ENCODE data around the gene EHMT1.
A peak's percentile ranks its signal among the peaks of the same experiment; 100 is the strongest.
"Not testable (repeated sequence)": the region's sequence is repeated elsewhere in the genome, so short reads cannot be mapped to it uniquely, and the experiment has no call there.

Gene EHMT1

DNA sequence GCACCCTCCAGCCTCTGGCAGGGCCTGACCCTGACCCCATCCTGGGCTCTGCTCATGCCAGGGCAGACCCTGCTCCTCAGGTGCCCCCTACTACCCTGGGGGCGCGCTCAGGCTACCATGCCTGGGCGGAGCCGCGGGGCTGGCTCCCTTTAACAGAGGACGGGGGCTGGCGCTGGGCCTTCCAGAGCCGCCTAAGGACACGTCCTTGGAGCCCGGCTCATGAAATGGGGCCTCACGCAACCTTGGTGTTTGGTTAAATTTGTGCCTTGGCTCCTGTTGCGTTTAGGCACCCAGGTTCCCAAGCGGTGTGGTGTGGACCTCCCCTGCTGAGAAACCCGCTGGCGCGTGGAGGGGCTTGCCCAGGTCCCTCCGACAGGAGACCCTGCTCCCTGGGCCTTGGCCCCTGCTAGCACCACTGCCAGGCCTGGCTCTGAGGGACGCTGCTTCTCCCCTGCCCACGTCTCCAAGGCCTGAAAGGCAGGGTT is 3.4 kb upstream of the EHMT1 start:
- no peak for DNase-seq

DNA sequence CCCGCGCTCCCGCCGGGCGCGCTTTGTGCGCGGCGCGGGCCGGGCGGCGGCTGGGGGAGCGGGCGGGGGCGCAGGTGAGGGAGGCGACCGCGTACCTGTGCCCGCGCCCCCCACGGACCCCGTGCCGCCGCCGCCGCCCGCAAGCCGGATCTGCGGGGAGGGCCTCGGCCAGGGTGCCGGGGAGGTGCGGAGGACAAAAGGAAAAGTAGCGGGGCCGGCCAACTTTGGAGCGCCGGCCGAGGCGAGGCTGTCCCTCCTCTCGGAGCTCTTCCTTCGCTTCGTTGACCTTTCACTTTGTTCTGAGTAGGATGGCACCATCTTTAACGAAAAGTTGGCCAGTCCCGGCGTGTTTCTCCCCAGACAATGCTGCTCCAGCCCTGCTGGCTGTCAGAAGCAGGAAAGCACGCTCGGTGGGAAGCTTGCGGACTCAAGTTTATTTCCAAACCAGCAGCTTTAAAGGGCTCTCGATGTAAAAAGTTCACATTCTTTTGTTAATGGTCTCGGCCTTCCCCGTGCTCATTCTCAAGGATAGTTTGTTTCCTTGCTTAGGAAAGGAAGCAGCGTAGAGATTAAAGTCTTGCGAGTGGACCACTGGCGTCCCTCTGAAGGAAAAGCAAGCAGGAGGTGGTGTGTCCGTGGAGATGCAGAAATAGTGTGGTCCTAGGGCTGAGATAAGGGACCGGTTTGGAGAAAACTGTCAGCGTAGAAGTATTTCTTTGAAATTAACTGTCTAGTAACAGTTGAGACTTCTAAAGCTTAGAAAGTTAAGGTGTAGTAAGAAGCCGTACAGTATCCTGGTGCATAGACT is 639 bp downstream of the EHMT1 start:
- DNase-seq = peak; percentile 74

DNA sequence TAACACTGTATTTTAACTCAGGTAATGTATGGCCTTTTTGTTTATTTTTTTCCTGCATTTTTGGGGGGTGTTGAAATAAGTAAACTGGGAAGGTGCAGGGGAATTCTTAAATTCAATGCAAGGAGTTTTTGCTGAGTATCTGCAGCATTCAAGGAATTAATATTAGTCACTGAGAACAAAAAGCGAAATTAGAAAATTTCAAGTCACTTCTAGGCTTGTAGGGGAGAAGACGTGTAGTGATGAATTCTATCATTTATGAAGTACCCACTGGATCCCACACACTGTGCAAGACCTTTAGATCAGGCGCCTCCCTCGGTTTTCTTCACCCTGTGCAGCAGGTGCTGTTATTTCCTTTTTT is 1.2 kb downstream of the EHMT1 start:
- DNase-seq = no peak

DNA sequence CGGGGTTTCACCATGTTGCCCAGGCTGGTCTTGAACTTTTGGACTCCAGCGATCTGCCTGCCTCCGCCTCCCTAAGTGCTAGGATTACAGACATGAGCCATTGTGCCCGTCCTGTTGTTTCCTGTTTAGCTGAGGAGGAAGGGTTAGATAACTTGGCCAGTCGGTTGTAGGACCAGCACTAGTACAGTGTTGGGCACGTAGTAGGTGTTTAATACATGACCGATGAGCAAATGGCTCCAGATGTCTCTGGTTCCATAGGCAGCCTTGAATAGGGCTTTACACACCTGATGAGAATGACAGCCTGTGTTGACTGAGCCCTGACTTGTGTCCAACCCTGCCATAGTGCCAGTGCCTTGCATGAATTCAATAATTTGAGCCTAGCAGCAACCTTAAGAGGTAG is 1.8 kb downstream of the EHMT1 start:
- DNase-seq = no peak

DNA sequence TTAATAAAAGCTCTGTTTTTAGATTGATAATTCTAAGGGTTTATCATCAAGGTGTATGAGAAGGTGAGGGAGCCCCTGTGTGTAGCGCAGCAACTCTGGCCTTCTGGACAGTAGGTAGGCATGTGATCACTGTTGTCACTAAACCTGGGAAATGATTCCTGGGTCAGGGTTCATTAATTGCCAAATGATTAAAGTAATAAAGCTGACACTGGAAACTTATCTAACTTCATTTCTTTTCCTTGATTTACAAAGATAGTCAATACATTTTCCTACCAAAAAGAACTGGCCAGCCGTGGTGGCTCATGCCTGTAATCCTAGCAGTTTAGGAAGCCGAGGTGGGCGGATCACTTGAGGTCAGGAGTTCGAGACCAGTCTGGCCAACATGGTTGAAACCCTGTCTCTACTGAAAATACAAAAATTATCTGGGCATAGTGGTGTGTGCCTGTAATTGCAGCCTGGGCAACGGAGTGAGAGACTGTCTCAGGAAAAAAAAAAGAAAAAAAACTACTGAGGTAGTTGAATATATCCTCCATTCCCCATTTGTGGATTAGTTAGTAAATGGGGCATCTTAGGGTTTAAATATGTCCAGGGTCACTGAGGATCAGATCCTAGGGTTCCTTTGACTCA is 2.4 kb downstream of the EHMT1 start:
- DNase-seq = no peak

DNA sequence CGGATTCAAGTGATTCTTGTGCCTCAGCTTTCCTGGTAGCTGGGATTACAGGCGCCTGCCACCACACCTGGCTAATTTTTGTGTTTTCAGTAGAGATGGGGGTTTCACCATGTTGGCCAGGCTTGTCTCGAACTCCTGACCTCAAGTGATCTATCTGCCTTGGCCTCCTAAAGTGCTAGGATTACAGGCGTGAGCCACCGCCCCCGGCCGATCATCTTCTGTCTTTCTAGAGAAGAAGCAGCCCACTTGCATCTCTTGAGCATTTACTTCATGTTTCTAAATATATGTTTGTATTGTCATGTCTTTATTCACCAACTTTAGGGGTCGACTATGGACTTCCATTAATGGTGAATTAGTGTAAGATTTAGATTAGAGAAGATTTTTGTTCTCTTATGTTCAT is 3.4 kb downstream of the EHMT1 start:
- not testable (repeated sequence) for DNase-seq

DNA sequence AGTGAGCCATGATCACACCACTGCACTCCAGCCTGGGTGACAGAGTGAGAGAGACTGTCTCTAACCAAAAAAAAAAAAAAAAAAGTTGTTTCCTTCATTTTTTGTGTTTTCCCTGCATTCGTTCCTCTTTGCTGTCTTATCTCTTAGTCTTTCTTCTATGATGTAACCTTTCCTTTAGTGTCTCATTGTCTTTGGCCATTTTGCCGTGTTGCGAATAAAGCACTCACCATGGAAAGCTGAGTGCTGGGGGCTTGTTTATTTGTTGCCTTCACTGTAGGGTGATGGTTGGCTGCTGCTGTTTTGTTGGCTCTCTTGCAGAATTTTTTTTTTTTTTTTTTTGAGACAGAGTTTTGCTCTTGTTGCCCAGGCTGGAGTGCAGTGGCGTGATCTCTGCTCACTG is 7.7 kb downstream of the EHMT1 start:
- DNase-seq = no peak

DNA sequence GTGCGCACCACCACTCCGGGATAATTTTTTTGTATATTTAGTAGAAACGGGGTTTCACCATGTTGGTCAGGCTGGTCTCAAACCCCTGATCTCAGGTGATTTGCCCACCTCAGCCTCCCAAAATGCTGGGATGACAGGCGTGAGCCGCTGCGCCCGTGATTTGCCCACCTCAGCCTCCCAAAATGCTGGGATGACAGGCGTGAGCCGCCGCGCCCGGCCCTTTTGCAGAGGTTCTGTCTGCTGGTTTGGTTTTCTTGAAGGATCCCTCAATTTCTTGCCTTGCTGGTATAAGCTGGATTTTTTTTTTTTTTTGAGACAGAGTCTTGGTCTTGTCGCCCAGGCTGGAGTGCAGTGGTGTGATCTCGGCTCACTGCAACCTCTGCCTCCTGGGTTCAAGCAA is 8.6 kb downstream of the EHMT1 start:
- DNase-seq = not testable (repeated sequence)

DNA sequence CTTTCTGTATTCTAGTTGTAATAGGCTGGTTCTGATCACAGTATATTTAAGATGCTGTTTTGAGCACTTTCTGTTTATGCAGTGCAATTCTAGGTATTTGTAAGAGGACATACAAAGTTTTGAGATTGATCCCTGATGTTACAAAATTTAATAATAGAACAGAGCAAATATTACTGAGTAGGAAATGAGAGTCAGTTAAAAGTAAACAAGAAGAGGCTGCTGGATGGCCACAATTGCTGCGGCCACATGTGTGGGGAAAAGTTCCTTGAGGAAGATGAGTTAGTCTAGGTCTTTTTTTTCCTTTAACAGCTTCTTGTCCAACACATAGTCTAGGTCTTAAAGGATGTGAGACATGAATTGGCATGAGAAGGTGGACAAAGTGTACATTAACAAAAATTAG is 11.3 kb downstream of the EHMT1 start:
- DNase-seq = no peak

DNA sequence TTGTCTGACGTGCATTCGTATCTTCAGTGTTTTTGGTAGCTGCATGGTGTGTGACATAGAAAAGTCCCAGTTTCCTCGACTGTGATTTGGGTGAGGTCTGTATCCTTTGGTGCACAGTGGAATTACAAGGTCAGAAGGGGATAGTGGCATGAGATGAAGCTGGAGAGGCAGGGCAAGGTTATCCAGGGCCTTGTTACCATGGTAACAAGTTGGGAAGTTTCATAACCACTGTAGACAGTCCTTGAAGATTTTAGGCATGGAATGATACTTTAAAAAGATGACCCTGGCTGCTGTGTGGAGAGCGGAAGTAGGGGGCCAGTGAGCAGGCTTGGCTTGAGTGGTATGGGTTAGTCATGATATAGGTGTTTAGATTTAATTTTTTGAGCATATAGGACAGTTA is 11.9 kb downstream of the EHMT1 start:
- DNase-seq = no peak

DNA sequence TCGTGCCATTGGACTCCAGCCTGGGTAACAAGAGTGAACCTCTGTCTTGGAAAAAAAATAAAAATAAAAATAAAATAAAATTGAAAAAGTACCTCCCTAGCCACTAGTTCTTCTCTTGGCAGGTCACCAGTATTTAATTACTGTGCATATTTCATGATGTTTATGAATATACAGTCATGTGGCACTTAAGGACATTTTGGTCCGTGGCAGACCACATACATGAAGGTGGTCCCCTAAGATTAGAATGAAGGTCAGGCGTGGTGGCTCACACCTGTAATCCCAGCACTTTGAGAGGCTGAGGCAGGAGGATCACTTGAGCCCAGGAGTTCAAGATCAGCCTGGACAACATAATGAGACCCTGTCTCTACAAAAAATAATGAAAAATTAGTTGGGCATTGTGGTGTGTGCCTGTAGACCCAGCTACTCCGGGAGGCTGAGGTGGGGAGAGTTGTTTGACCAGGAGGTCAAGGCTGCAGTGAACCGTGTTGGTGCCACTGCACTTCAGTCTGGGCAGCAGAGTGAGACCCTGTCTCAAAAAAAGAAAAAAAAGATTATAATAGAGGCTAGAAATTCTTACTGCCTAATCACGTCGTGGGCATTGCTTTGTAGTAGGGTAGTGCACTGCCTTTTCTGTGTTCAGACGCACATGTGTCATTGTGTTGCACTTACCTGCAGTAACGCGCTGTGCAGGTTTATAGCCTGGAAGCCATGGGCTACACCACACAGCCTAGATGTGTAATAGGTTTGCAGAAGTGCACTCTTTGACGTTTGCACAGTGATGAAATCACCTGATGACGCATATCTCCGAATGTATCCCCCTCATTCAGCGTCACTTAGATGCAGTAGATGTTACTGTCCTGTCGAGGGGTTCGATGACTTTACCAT is 12.8 kb downstream of the EHMT1 start:
- no peak for DNase-seq

DNA sequence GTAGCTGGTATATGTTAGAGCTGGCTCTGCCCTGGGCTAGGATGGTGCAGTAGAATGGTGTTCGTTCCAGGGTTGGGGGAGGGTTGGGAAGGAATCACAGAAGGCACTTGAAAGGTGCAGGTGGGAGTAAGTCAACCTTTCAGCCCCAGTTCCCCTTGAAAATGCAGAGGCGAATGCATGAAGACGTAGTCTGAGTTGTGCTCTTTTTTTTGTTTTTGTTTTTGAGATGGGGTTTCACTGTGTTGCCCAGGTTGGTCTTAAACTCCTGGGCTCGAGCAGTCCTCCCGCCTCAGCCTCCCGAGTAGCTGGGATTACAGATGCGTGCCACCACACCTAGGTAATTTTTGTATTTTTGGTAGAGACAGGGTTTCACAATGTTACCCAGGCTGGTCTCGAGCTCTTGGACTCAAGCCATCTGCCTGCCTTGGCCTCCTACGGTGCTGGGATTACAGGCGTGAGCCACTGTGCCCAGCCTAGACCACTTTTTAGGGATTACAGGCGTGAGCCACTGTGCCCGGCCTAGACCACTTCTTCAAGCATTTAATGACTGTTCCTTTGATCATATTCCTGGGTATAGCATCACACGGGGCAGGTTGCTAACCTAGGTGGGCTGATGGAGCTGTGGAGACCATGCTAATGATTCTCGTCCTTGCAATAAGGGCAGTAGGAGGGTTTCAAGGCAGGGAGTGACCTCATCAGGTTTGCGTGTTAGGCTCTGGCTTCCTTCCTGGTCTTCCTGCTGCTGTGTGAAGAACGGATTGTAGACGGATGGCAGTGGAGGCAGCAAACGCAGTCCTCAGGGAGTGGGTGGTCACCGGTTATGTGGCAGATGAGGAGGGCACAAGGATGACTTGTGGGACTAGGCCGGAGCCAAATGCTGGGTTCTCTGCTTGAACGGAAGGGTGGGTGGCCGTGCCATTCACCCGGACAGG is 13.7 kb downstream of the EHMT1 start:
- no peak for DNase-seq

DNA sequence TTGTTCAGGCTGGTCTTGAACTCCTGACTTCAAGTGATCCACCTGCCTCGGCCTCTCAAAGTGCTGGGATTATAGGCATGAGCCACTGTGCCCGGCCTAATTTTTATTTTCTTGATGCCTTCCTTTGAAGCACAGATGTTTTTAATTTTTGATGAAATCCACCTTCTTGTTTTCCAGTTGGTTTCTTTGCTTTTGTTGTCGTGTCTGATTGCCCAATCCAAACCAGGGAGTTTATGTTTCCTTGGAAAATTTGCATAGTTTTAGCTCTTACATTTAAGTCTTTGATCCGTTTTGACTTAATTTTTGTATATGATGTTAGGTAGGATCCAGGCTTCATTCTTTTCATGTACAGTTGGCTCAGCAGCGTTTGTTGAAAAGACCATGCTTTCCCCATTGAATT is 15.2 kb downstream of the EHMT1 start:
- DNase-seq = no peak

DNA sequence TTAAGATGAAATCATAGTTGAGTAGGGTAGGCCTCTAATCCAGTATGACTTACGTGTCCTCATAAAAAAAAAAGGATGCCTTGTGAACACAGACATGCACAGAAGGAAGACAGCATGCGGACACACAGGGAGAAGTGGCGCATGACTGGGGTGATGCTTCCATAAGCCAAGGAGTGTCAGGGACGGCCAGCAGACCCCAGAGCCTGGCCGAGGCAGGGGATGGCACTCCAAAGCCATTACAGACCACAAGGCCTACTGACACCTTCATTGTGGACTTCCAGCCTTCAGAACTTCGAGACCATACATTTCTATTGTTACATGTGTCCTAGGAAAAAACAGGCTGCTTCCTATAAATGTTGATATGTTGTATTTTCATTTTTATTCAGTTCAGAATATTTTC is 19.9 kb downstream of the EHMT1 start:
- DNase-seq = no peak

DNA sequence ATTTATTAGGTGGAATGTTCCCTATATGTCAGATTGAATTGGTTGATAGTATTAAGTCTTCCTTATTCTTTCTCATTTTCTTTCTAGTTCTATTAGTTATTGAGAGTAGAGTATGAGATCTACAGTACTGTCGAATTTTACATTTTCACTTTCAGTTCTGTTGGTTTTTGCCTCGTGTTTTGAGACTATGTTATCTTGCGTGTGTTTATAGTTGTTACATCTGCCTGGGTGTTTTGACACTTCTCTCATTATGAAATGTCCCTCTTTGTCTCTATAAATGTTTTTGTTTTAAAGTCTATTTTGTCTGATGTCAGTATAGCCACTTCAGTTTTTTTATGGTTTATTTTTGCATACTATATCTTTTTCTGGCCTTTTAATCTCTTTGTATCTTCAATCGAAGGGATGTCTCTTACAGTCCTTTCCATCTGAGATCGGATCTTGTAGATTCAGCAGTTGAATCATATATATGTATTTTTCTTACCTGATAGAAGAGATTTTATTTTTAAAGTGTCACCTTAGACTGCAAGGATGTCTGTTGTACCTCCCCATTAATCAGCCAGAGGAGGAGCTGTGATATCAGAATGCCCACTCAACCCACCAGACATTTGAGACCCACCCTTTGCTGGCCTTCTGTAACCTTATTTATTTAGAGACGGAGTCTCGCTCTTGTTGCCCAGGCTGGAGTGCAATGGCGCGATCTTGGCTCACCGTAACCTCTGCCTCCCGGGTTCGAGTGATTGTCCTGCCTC is 20.7 kb downstream of the EHMT1 start:
- no peak for DNase-seq

DNA sequence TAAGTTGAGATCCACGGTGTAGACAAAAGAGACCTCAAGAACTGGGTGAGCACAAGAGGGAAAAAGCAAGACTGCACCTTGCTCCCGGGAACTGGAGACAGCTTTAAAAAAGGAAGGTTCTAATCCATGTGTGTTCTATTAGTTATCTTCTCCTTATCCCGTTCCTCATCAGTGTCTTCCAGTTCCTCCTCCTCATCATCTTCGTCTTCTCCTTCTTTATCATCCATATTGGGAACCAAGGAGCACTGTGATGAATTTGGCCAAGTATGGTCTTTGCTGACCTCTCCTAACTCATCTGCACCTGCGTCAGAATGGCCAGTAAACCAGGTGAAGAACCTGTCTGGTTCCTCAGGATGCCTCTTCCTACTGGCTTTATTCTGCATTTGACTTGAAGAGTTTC is 22.1 kb downstream of the EHMT1 start:
- DNase-seq = no peak

DNA sequence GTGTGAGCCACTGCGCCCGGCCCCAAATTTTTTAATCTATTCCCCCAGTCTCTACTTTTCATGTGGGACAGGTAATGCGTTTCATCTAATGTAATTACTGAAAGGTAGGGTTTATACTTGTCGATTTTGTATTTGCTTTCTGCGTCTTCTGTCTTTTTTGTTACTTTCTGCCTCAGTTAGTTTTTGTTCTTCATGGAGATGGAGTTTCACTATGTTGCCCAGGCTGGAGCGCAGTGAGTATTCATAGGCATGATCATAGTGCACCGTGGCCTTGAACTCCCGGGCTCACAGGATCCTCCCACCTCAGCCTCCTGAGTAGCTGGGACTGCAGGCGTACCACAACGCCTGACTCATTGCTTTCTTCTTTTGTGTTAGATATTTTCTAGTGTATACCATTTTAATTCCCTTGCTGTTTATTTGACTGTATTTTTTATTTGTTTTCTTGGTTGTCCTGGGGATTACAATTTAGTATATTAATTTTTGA is 23.4 kb downstream of the EHMT1 start:
- no peak for DNase-seq

DNA sequence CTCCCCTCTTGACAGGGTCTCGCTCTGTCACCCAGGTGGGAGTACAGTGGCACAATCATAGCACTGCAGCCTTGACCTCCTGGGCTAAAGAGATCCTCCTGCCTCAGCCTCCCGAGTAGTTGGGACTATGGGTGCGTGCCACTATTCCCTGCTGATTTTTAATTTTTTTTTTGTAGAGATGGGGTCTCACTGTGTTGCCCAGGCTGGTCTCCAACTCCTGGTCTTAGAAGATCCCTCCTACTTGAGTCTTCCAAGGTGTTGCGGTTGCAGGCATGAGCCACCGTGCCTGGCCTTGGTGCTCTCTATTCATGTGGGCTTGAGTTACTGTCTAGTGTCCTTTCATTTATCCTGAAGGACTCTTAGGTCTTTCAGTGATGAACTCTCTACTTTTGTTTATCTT is 24.1 kb downstream of the EHMT1 start:
- DNase-seq = no peak

DNA sequence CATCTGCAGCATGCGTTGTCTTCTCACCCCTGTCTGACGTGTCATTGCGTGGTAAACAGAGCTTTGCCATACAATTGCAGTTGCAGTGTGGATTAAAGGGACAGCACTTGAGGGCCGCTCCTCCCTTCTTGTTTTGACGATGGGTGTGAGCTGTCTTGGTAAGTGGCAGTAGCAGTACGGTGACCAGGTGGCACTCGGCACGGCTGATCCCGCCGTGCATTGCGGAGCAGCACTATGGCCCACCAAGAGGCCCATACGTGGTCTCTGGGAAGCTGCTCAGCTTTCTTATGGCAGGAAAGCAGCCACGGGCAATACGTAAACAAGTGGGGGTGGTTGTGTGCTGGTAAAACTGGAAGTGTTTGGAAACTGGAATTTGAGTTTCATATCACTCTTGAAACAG is 25.1 kb downstream of the EHMT1 start:
- no peak for DNase-seq

DNA sequence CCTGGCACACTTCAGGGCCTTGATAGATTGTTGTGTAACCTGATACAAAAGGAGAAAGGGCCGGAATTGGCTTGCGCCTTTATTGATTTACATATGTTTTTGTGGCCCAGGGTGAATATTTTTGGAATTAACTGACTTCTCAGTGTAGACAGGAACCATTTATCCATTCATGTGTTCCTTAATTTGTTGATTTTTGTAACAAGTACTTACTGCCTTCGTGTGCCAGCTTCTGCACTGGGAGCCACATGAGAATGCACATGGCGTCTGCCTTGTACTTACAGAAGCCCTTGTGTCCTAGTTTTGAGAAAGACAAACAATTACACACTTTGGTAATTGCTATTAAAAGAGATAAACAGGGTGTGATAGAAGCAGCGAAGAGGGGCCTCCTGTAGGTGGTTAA is 26.4 kb downstream of the EHMT1 start:
- DNase-seq = no peak

DNA sequence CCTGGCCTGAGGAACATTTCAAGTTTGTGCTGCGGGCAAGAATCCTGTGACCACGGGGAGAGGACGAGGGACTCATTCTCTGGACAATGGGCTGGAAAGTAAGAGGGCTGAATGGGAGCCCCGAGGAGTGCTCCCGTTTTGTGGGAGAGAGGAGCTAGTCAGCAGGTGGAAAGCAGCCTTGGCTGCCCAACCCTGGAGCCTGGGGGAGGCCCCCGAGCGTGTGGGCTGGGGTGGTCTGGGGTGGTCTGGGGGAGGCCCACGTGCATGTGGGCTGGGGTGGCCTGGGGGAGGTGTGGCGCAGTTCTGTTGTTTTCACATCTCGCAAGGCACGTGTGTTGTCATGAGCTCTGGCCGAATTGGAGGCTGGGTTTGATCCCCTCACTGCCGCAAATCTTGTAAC is 27.5 kb downstream of the EHMT1 start:
- no peak for DNase-seq
